Measurements from ENCODE around the gene VRK1.
"Not testable (repeated sequence)": the region's sequence is repeated elsewhere in the genome, so short reads cannot be mapped to it uniquely, and the experiment has no call there.

VRK1 gene

DNA sequence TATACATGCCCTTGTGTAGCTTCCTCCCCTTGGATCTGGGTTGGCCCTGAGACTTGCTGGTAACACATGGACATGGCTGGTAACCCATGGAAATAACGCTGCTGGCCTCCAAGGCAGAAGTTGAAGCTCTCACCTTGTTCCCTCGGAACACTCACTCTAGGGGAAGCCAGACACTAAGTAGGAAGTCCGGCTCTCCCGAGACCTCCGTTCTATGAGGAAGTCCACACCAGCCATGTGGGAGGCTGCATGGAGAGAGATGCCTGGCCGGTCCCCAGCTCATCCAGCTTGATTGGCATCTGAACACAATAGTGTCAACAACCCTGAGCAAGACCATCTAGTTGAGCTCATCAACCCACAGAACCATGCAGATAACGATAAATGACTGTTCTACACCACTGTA is 39.7 kb upstream of the VRK1 start:
- Histone ChIP-seq H3K9me2 (replicated peaks; ENCODE audit: insufficient read depth, low read length) (no peaks in the 10 kb centered on the region), H2AFZ (ENCODE audit: low read depth, low read length, severe bottlenecking) (no peak overlapping the region), H3K27me3 (ENCODE audit: low read length) (no peaks in the 10 kb centered on the region), H3K27ac (ENCODE audit: low read depth, low read length) (no peak overlapping the region), H3F3A (ENCODE audit: insufficient read depth) (no peaks in the 10 kb centered on the region), H3K36me3 (ENCODE audit: low read length) (no peaks in the 10 kb centered on the region), H3K79me2 (ENCODE audit: insufficient read depth, low read length) (no peaks in the 10 kb centered on the region), H3K9me3 (ENCODE audit: insufficient read depth, low read length) (no peaks in the 10 kb centered on the region), H3K4me2 (ENCODE audit: low read depth, low read length, poor library complexity, severe bottlenecking) (no peak overlapping the region), H3K9ac (ENCODE audit: low read length) (no peak overlapping the region), H4K20me1 (ENCODE audit: low read depth, low read length) (no peaks in the 10 kb centered on the region), H3K4me3 (ENCODE audit: insufficient read depth, low read length, poor library complexity, severe bottlenecking) (no peak overlapping the region)
- TF ChIP-seq EZH2phosphoT487 (conservative IDR thresholded peaks at IDR 0.05; ENCODE audit: low read length) = no peak
- TF ChIP-seq, protein P1, sequence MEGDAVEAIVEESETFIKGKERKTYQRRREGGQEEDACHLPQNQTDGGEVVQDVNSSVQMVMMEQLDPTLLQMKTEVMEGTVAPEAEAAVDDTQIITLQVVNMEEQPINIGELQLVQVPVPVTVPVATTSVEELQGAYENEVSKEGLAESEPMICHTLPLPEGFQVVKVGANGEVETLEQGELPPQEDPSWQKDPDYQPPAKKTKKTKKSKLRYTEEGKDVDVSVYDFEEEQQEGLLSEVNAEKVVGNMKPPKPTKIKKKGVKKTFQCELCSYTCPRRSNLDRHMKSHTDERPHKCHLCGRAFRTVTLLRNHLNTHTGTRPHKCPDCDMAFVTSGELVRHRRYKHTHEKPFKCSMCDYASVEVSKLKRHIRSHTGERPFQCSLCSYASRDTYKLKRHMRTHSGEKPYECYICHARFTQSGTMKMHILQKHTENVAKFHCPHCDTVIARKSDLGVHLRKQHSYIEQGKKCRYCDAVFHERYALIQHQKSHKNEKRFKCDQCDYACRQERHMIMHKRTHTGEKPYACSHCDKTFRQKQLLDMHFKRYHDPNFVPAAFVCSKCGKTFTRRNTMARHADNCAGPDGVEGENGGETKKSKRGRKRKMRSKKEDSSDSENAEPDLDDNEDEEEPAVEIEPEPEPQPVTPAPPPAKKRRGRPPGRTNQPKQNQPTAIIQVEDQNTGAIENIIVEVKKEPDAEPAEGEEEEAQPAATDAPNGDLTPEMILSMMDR (IDR thresholded peaks at IDR 0.05; ENCODE audit: insufficient read depth, low read length, poor library complexity, severe bottlenecking) = no peak

DNA sequence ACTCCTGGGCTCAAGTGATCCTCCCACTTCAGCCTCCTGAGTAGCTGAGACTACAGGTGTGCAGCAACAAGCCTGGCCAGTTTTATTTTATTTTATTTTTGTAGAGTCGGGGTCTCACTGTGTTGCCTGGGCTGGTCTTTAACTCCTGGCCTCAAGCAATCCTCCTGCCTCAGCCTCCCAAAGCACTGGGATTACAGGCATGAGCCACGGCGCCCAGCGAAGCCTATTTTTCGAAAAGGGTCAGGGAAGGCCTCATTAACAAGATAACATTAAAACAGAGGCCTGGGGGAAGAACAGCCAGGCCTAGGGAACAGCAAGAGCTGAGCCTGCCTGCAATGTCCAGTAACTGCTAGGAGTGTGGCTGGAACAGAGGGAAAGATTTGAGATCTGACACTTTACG is 36.1 kb upstream of the VRK1 start:
- no peaks in the 10 kb centered on the region for H3K9me3 ChIP-seq (ENCODE audit: insufficient read depth, low read length)
- no peaks in the 10 kb centered on the region for H4K20me1 ChIP-seq (ENCODE audit: low read depth, low read length)
- no peak overlapping the region for H3K4me2 ChIP-seq (ENCODE audit: low read depth, low read length, poor library complexity, severe bottlenecking)
- TF ChIP-seq, protein P1 (IDR thresholded peaks at IDR 0.05; ENCODE audit: insufficient read depth, low read length, poor library complexity, severe bottlenecking) = no peak
- H3K79me2 ChIP-seq (ENCODE audit: insufficient read depth, low read length) = no peaks in the 10 kb centered on the region
- no peaks in the 10 kb centered on the region for H3F3A ChIP-seq (ENCODE audit: insufficient read depth)
- no peak overlapping the region for H2AFZ ChIP-seq (ENCODE audit: low read depth, low read length, severe bottlenecking)
- no peaks in the 10 kb centered on the region for H3K36me3 ChIP-seq (ENCODE audit: low read length)
- H3K9ac ChIP-seq (ENCODE audit: low read length) = no peak overlapping the region
- H3K27me3 ChIP-seq (ENCODE audit: low read length) = no peaks in the 10 kb centered on the region
- no peaks in the 10 kb centered on the region for H3K9me2 ChIP-seq (replicated peaks; ENCODE audit: insufficient read depth, low read length)
- no peak overlapping the region for H3K4me3 ChIP-seq (ENCODE audit: insufficient read depth, low read length, poor library complexity, severe bottlenecking)
- no peak overlapping the region for H3K27ac ChIP-seq (ENCODE audit: low read depth, low read length)

DNA sequence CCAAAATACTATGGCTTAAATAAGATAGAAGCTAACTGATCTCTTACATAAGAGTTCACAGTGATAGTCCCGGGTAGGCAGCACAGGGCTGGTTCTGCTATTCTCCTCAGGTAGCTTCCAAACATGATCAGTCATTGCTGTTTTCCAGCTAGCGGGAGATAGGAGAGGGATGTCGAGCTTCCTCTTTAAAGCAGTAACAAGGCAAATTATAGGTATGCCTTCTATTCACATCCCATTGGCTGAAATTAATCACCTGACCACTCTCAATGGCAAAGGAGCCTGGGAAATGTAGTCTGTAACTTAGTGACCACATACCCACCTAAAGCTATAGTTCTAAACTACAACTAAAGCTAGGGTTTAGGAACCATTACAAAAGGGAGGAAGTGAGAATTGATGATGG is 34.5 kb upstream of the VRK1 start:
- Histone ChIP-seq H3K36me3 (ENCODE audit: low read length) (no peaks in the 10 kb centered on the region), H3K9me2 (replicated peaks; ENCODE audit: insufficient read depth, low read length) (no peaks in the 10 kb centered on the region), H3K9ac (ENCODE audit: low read length) (no peak overlapping the region), H3F3A (ENCODE audit: insufficient read depth) (no peaks in the 10 kb centered on the region), H4K20me1 (ENCODE audit: low read depth, low read length) (no peaks in the 10 kb centered on the region), H3K4me3 (ENCODE audit: insufficient read depth, low read length, poor library complexity, severe bottlenecking) (peak overlapping the region; percentile 40), H3K4me2 (ENCODE audit: low read depth, low read length, poor library complexity, severe bottlenecking) (peak overlapping the region; percentile 64), H3K9me3 (ENCODE audit: insufficient read depth, low read length) (no peaks in the 10 kb centered on the region), H3K27ac (ENCODE audit: low read depth, low read length) (no peak overlapping the region), H3K79me2 (ENCODE audit: insufficient read depth, low read length) (no peaks in the 10 kb centered on the region), H2AFZ (ENCODE audit: low read depth, low read length, severe bottlenecking) (peak overlapping the region; percentile 85), H3K27me3 (ENCODE audit: low read length) (no peaks in the 10 kb centered on the region)
- TF ChIP-seq EZH2phosphoT487 (conservative IDR thresholded peaks at IDR 0.05; ENCODE audit: low read length) = no peak
- TF ChIP-seq, protein P1 (IDR thresholded peaks at IDR 0.05; ENCODE audit: insufficient read depth, low read length, poor library complexity, severe bottlenecking) = no peak

DNA sequence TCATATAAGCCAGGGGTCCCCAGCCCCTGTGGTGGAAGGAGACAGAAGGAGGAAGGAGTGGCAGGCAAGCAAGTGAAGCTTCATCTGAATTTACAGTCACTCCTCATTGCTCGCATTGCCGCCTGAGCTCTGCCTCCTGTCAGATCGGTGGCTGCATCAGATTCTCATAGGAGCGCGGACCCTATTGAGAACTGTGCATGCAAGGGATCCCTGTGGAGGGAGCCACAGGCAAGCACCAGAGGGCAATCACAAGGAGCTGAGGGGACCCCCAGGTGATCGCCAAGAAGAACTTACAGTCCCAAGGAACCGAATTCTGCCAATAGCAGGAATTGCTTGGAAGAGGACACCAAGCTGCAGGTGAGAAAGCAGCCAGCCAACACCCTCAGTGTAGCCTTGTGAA is 33.2 kb upstream of the VRK1 start:
- Histone ChIP-seq H3K9me3 (ENCODE audit: insufficient read depth, low read length) (no peaks in the 10 kb centered on the region), H2AFZ (ENCODE audit: low read depth, low read length, severe bottlenecking) (no peak overlapping the region), H3K79me2 (ENCODE audit: insufficient read depth, low read length) (no peaks in the 10 kb centered on the region), H4K20me1 (ENCODE audit: low read depth, low read length) (no peaks in the 10 kb centered on the region), H3K9me2 (replicated peaks; ENCODE audit: insufficient read depth, low read length) (no peaks in the 10 kb centered on the region), H3F3A (ENCODE audit: insufficient read depth) (no peaks in the 10 kb centered on the region), H3K36me3 (ENCODE audit: low read length) (no peaks in the 10 kb centered on the region), H3K4me3 (ENCODE audit: insufficient read depth, low read length, poor library complexity, severe bottlenecking) (no peak overlapping the region), H3K27ac (ENCODE audit: low read depth, low read length) (no peak overlapping the region), H3K4me2 (ENCODE audit: low read depth, low read length, poor library complexity, severe bottlenecking) (no peak overlapping the region), H3K27me3 (ENCODE audit: low read length) (no peaks in the 10 kb centered on the region), H3K9ac (ENCODE audit: low read length) (no peak overlapping the region)
- TF ChIP-seq EZH2phosphoT487 (conservative IDR thresholded peaks at IDR 0.05; ENCODE audit: low read length) = no peak
- TF ChIP-seq, protein P1 (IDR thresholded peaks at IDR 0.05; ENCODE audit: insufficient read depth, low read length, poor library complexity, severe bottlenecking) = no peak

DNA sequence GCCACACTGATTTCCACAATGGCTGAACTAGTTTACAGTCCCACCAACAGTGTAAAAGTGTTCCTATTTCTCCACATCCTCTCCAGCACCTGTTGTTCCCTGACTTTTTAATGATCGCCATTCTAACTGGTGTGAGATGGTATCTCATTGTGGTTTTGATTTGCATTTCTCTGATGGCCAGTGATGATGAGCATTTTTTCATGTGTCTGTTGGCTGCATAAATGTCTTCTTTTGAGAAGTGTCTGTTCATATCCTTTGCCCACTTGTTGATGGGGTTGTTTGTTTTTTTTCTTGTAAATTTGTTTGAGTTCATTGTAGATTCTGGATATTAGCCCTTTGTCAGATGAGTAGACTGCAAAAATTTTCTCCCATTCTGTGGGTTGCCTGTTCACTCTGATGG is 32.0 kb upstream of the VRK1 start:
- H3K9me3 ChIP-seq (ENCODE audit: insufficient read depth, low read length); H3K4me3 ChIP-seq (ENCODE audit: insufficient read depth, low read length, poor library complexity, severe bottlenecking); H3K4me2 ChIP-seq (ENCODE audit: low read depth, low read length, poor library complexity, severe bottlenecking); H3K27me3 ChIP-seq (ENCODE audit: low read length); H3K79me2 ChIP-seq (ENCODE audit: insufficient read depth, low read length); H3K36me3 ChIP-seq (ENCODE audit: low read length); H3K9ac ChIP-seq (ENCODE audit: low read length); H3K9me2 ChIP-seq (replicated peaks; ENCODE audit: insufficient read depth, low read length); H2AFZ ChIP-seq (ENCODE audit: low read depth, low read length, severe bottlenecking); H3K27ac ChIP-seq (ENCODE audit: low read depth, low read length); H3F3A ChIP-seq (ENCODE audit: insufficient read depth); H4K20me1 ChIP-seq (ENCODE audit: low read depth, low read length): not testable (repeated sequence)
